A549 (cell line): Measurements from ENCODE around the gene TIMMDC1.

Experiments
- CTCF ChIP-seq: fragments of >200 bp; sonication (Bioruptor Twin); formaldehyde crosslinking; IDR thresholded peaks from 3 replicates; pipeline ENCODE4 v1.5.1; 2016
- FOSB ChIP-seq: fragments of 250-450 bp; sonication (Bioruptor Pico); IDR thresholded peaks from 2 replicates; pipeline ENCODE4 v1.5.0; 2020; ENCODE audit warnings: mild to moderate bottlenecking, moderate library complexity
- HDAC2 ChIP-seq: fragments of 200-600 bp; sonication (generic); IDR thresholded peaks from 2 replicates; pipeline ENCODE4 v1.6.1; 2016
- HES2 ChIP-seq: fragments of >200 bp; sonication (Bioruptor Twin); formaldehyde crosslinking; IDR thresholded peaks from 2 replicates; pipeline ENCODE4 v1.6.1; 2016
- JUN ChIP-seq, 2 experiments: fragments of >200 bp; sonication (Bioruptor Twin); formaldehyde crosslinking; IDR thresholded peaks; 2 replicates in 1 of 2; 3 replicates in 1 of 2; pipeline ENCODE4 v1.6.1; 2016 to 2017
- MAZ ChIP-seq: fragments of 150-350 bp; IDR thresholded peaks from 2 replicates; pipeline ENCODE4 v1.6.1; 2014; ENCODE audit warnings: antibody characterized with exemption, low read depth, low read length, borderline replicate concordance
- POLR2A ChIP-seq: IDR thresholded peaks from 2 replicates; pipeline ENCODE4 v1.6.1; 2012; ENCODE audit warnings: mild to moderate bottlenecking, low read length
- RFX5 ChIP-seq: fragments of 450-650 bp; IDR thresholded peaks from 2 replicates; pipeline ENCODE4 v1.7.1; 2014; ENCODE audit warnings: antibody characterized with exemption, mild to moderate bottlenecking, moderate library complexity
- SMC3 ChIP-seq: fragments of >200 bp; sonication (Bioruptor Twin); formaldehyde crosslinking; IDR thresholded peaks from 3 replicates; pipeline ENCODE4 v1.6.1; 2018; ENCODE audit warnings: inconsistent platforms
- SREBF2 ChIP-seq: fragments of 450-650 bp; IDR thresholded peaks from 2 replicates; pipeline ENCODE4 v1.6.1; 2014; ENCODE audit warnings: mild to moderate bottlenecking, moderate library complexity
- TF ChIP-seq, protein P1 (sequence below): fragments of 450-650 bp; IDR thresholded peaks from 2 replicates; pipeline ENCODE4 v1.6.1; 2014; ENCODE audit warnings: antibody characterized with exemption

GRCh38 chr3:119456469-119456868 is 41.9 kb upstream of the TIMMDC1 start:
- TF ChIP-seq POLR2A (no peak), CTCF (no peak), HES2 (no peak), HDAC2 (no peak), SREBF2 (no peak), JUN (IDR thresholded peaks at IDR 0.05) (no peak), RFX5 (no peak), MAZ (no peak), FOSB (CRISPR knock-in tag) (no peak), SMC3 (no peak)
- TF ChIP-seq, protein P1, sequence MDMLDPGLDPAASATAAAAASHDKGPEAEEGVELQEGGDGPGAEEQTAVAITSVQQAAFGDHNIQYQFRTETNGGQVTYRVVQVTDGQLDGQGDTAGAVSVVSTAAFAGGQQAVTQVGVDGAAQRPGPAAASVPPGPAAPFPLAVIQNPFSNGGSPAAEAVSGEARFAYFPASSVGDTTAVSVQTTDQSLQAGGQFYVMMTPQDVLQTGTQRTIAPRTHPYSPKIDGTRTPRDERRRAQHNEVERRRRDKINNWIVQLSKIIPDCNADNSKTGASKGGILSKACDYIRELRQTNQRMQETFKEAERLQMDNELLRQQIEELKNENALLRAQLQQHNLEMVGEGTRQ = no peak
